Muscle of back (tissue), 10 donors: ENCODE measurements around the gene EPB41L3. TPM values are rescaled to one million over a fixed set of nuclear protein-coding genes. Genes with fewer than 3 reads are reported as not detected.

Experiments
- polyA plus RNA-seq, 10 donors: library from polyadenylated mRNA; unstranded; fragments of 120-200 nt; gene quantifications; one replicate each; pipeline ENCODE4 v1.2.1, GENCODE V29; 2013; ENCODE audit not compliant: insufficient read length in 10 of 10

EPB41L3 gene
- polyA plus RNA-seq, 10 donors = 82.9 to 139 (median 98.9) TPM

Other genes with a start within 250 kb of the EPB41L3 start
- 10 to 100 TPM in 9 of 10 donors, 1 to 10 TPM in 1; 8.3 to 16.3 (median 11.5) TPM for gene ZBTB14, start 248.3 kb downstream of the EPB41L3 start, polyA plus RNA-seq